Gastrocnemius medialis (tissue), 4 donors: Measurements from ENCODE around the gene CHAC1.

ENCODE experiments used
- CTCF ChIP-seq, 5 experiments: fragments of 450-650 bp in 3 of 5; fragments of 200-600 bp in 2 of 5; sonication (generic) in 2 of 5; IDR thresholded peaks in 4 of 5; conservative IDR thresholded peaks in 1 of 5; 1 replicate in 4 of 5; 2 replicates in 1 of 5; pipeline ENCODE4 v1.5.1; 2016 to 2019; ENCODE audit warnings: antibody characterized with exemption in 5 of 5, mild to moderate bottlenecking in 3 of 5, moderate library complexity in 3 of 5
- POLR2A ChIP-seq, 2 donors: fragments of 450-650 bp; IDR thresholded peaks; one replicate each; pipeline ENCODE4 v1.6.1; 2017; ENCODE audit warnings: antibody characterized with exemption in 2 of 2, mild to moderate bottlenecking in 2 of 2, moderate library complexity in 2 of 2

DNA sequence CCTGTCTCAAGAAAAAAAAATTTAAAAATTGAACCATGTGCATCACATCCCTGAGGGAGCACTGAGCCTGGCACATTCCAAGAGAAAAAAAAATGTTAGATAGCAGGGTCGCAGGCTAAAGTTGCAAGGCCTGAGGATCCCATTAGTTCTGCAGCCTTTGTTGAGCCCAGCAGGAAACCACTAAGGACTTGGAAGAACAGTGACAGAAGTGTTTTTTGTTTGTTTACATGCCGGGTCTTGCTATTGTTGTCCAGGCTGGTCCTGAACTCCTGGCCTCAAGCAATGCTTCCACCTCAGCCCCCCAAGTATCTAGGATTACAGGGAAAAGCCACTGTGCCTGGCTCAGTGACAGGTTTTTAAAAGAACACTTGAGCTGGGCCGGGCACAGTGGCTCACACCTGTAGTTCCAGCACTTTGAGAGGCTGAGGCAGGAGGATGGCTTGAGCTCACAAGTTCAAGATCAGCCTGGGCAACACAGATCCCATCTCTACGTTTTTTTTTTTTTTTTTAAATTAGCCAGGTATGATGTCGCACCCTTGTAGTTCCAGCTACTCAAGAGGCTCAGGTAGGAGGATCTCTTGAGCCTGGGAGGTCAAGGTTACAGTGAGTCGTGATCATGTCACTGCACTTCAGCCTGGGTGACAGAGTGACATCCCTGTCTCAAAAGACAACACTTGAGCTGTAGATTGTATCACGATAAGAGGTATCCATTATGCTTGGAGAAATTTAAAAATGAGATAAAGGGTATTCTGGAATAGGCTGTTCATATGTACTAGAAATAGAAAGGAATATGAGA, 15.2 kb downstream of the CHAC1 start:
- TF ChIP-seq CTCF (IDR thresholded peaks at IDR 0.05 in 4 of 5, conservative IDR thresholded peaks at IDR 0.05 in 1 of 5) (no peak), POLR2A (IDR thresholded peaks at IDR 0.05) (no peak)
